Fibroblast of pulmonary artery (primary cell): Measurements from ENCODE around the gene MVD.
A peak's percentile ranks its signal among the peaks of the same experiment; 100 is the strongest.

ENCODE experiments used
- DNase-seq: peaks from one replicate; pipeline ENCODE4 v3.0.0-alpha.2; 2010; ENCODE audit warnings: low read depth
- H3K4me3 ChIP-seq: replicated peaks from 2 replicates; pipeline ENCODE4 v1.5.1; 2011; ENCODE audit warnings: low read depth, mild to moderate bottlenecking, control low read depth, low read length, moderate library complexity
- CTCF ChIP-seq: IDR thresholded peaks from 2 replicates; pipeline ENCODE4 v1.5.1; 2011; ENCODE audit warnings: mild to moderate bottlenecking, control low read depth, low read length, inconsistent platforms; ENCODE audit errors: missing control alignments

MVD gene

GRCh38 chr16:88706229-88706964 lies 43.5 kb upstream of the MVD start, which contains the start of the genes CTU2 and RNF166:
Gene CTU2 (plus strand): TSS chr16:88706503. CDS start chr16:88706531, 28 bp downstream.
Gene RNF166 (minus strand): TSS chr16:88706408. CDS start chr16:88706325, 83 bp downstream.
- peak; percentile 88 for DNase-seq
- TF ChIP-seq CTCF: no peak

GRCh38 chr16:88705801-88706228 lies 42.9 kb upstream of the MVD start:
- no peak for DNase-seq

More at GRCh38 chr16:88706229-88706964, 43.5 kb upstream of the MVD start, which contains the start of the genes CTU2 and RNF166:
- peak within 1 kb of the TSS; percentile 91 for H3K4me3 ChIP-seq

GRCh38 chr16:88705076-88705684 lies 42.3 kb upstream of the MVD start:
- no peak for DNase-seq
- H3K4me3 ChIP-seq: peak overlapping the region; percentile 91
- no peak for TF ChIP-seq CTCF

More at GRCh38 chr16:88705801-88706228, 42.9 kb upstream of the MVD start:
- TF ChIP-seq CTCF: no peak
- H3K4me3 ChIP-seq: peak overlapping the region; percentile 91

DNA sequence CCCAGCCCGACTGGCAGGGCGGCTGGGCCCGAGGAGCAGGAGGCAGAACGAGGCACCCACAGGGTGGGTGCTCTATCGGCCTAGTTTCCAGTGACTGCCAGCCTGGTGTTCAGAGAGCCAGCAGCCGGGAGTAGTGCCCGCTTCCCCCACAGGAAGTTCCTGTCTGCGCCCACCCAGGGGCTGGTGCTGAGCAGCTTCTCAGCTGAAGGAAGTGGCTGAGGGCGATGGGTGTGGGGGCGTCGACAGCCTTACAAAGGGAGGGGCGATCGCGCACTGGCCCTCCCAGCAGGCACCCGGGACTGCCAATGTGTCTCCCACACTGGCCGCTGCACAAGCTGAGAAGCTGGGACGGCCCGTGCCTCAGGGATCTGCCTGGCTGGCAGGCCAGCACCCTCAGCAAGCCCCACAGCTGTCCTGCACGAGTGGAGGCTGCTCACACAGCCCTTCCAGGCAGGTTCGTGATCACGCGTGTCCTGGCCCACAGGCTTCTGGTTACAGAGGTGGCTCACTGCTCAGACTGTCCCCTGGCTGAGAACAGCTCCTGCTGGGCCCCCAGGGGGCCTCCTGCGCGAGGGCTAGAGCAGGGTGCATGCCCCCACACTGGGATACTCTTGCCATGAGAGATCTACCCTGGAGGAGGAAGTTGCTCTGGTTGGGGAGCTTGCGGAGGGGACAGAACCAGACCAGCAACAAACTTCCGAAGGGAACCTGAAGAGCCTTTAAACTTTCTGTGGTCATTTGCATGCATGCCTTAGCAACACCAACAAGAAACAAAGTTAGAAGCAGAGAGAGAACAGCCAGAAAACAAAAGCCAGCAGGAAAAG lies 40.8 kb upstream of the MVD start:
- DNase-seq: no peak
- no peak for TF ChIP-seq CTCF
- H3K4me3 ChIP-seq: no peak overlapping the region

DNA sequence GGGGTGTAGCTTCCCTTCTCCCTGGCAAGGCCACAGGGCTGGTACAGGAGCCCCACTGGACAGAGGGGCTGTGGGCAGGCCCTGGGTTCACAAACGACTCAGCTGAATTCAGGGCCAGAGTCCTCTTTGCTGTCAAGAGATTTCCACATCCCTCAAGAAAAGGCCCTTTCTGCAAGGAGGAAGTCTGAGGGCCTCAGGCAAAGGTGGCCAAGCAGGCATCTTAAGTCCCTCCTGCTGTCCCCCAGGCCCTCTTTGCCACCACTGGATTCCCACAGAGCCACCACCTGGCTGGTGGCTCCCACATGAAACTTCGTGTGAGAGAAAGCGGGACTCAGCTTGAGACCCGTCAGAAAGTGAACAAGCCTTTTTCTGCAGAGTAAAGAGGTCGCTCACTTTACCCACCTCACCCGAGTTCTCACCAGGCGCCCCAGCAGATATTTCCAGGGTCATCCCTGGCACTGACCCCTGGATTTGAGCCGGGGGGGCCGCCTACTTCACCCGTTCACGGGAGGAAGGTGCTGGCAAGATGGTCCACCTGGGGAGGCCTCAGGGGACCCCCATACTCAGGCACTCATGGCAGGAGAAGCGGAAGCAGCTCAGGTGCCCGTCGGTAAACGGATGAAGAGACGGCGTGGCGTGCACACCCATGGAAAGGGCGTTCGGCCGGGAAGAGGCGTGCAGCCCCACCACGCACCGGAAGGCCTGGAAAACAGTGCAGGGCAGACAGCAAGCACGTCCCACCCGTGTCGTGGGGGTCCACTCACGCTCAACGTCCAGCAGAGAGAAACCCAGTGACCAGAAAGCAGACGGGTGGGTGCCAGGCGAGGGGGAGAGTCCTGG lies 39.7 kb upstream of the MVD start:
- DNase-seq: no peak
- no peak overlapping the region for H3K4me3 ChIP-seq

More for the DNA sequence above, 39.7 kb upstream of the MVD start:
- TF ChIP-seq CTCF: no peak
